GM18511 (cell line): Measurements from ENCODE around the gene PRPF19.

Source experiments
- ATAC-seq: cut with Tn5 transposase; IDR thresholded peaks from one replicate; pipeline ENCODE4 v1.9.1; 2021; ENCODE audit warnings: mild to moderate bottlenecking, moderate library complexity; ENCODE audit not compliant: unreplicated experiment

Gene PRPF19

DNA sequence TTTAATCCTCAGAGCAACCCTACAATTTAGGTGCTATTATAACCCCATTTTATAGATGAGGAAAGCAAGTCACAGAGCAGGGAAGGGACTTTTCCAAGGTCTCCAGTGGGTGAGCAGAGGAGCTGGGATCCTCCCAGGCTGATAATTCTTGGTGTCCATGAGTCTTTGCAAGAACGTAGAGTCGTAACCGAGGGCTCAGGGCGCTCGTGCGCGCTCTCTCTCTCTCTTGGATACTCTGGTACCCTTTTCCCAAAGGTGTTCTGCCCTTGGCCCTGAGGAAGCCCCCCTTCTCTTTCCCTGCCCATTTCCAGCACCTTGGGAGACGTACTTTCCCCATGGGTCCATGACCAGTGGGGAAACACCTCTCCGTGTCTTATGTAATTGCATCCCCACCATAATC lies 44.2 kb downstream of the PRPF19 start:
- ATAC-seq = no peak

- ATAC-seq = no peak
These were observed 45.4 kb downstream of the PRPF19 start for GRCh38 chr11:60860943-60861342.

DNA sequence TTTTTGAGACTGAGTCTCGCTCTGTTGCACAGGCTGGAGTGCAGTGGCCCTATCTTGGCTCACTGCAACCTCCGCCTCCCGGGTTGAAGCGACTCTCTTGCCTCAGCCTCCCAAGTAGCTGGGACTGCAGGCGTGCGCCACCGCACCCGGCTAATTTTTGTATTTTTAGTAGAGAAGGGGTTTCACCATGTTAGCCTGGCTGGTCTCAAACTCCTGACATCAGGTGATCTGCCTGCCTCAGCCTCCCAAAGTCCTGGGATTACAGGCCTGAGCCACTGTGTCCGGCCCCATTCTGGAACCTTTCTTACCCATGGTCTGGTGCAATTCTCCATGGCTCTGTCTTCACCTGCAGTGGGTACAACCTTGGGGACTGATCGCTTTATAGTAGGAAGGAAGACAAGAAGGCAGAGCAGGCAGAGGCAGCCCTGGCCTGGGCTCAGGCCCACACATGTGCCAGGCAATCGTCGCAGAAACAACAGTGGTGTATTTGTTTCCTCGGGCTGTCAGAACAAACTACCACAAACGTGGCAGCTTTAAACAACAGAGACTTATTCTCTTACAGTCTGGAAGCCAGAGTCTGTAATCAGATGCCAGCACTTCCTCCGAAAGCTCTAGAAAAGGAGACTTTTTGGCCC lies 46.7 kb downstream of the PRPF19 start:
- ATAC-seq = no peak

- ATAC-seq = no peak
These were observed 47.5 kb downstream of the PRPF19 start for GRCh38 chr11:60858731-60859464.

DNA sequence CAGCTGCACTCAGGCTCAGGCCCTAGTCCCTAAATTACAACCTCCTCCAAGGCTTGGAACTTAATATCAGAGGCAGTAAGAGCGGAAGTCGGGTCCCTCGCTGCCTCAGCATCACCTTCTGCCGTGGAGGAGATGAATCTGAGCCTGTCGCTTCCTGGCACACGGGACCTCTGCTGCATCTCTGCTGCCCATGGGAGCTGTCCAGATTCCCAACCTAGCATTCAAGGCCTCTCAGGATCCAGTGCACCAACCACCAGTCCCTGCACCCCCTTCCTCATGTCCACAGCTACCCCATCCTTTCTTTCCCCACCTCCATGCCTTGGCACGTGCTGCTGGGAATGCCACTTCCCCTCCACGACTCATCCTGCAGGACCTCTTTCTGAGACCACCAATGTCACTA lies 48.1 kb downstream of the PRPF19 start:
- no peak for ATAC-seq

GRCh38 chr11:60857378-60858232 lies 48.8 kb downstream of the PRPF19 start:
- no peak for ATAC-seq

DNA sequence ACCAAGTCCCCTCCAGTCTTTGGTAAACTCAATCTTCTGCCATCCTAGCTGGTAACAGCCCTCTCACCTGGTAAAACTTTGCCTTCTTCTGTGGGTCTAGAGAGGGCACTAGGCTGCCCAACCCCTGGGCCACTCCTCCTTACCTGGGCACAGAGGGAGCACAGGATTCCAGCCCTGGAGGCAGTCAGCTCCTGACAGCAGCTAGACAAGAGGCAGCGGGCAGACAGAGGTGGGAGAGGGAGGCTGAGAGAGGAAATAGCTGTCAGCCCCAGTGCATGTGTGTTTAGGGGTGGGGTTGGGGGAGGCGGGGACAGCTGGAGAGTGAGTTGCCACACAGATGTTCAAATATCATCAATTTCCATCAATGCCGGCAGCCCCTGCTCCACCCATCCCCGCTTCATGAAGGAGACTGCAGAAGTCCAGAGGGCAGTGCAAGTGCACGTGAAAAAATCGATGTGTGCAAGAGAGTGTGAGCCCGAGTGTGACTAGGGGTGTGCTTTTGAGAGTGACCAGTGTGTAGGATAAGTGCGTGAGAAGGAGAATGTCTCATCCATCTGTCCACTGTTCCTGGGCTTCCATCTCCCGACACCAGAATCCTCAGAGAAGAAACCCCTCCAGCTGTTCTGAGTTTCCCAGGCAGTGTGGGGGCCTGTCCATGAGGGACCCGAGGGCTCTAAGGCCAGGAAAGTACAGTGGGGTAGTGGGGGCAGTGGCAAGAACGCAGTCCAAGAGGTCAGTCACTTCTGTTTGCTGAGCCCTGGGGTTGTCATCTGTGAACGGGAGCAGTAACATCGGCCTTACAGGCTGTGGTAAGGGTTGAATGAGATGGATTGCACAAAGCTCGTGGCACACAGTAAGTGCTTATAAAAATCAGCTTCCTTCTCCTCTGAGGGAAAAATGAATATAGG lies 50.4 kb downstream of the PRPF19 start, which contains the start of gene PTGDR2:
TSS of gene PTGDR2 (minus strand) at position 225 of the 908 bp plus-strand sequence. CDS start 2,228 bp downstream, outside the sequence.
- no peak for ATAC-seq

- ATAC-seq = no peak
These were observed 51.3 kb downstream of the PRPF19 start for GRCh38 chr11:60854847-60855725.

- ATAC-seq = no peak
These were observed 52.1 kb downstream of the PRPF19 start for GRCh38 chr11:60854140-60854846.

- no peak for ATAC-seq
These were observed 53.1 kb downstream of the PRPF19 start for GRCh38 chr11:60852982-60853950.

DNA sequence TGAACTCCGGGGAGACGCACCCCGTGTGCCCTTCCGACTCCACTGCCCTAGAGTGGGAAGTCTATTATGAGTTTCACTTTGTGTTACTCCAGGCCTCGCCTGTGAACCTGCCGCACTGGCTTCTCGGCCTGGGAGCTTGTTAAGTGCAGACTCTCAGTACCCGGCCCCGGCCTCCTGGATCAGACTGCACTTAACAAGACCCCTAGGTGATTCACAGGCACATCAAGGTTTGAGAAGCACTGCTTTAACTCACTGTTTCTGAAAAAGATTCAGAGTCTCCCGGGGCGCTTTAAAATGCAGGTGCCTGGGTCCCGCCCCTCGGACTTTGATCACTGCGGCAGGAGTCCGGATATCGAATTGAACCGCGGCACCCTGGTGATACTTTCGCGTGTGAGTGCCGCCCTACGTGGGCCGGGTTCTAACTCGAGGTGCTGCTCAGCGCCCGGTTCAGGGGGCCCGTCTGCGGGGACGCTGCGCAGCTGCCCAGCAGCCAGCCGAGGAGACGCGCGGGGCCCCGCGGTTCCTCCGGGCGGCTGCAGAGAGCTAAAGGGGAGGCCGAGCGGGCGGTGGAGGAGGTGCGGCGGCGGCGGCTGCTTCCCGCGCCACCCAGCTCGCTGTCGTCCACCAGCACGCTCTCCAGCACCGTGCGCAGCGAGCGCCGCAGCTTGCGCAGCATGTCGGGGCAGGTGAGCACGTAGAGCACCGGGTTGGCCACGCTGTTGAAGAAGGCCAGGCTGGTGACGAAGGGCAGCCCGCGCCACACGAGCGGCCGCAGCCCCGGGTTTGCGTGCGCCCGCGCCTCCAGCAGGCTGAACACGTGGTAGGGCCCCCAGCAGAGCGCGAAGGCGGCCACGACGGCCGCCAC lies 54.0 kb downstream of the PRPF19 start:
- no peak for ATAC-seq

DNA sequence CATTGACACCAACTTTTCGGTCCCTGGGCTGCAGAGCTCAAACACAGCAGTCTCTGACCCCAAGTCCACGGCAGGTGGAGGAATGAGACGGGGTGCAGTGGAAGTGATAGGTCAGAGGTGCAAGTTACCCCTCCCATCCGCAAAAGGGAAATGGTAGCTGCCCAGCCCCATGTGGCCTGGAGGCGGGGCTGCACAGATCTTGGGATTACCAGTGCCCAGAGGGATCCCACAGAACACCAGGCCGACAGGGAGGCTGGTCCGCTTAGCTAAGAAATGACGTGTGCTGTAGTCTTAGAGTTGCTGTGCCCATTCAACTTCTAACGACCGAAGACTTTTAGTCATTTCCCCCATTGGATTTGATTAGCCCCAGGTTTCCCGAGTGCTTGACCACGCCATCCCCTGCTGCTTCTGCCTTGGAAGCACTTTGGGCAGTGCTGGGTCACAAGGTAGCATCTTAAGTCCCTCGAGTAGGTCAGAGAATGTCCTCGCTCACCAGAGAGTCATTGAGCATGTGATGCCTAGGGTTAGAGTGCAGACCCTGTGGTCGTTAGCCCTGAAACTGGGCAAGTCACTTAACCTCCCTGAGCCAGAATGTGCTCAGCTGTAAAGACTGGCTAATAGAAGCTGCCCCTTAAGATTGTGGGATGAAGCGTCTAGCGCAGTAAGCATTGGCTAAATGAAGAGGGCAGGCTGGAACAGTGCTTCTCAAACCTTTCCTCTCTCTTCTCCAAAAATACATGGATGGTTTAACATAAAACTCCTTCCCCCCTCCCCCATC lies 54.9 kb downstream of the PRPF19 start:
- ATAC-seq = no peak

DNA sequence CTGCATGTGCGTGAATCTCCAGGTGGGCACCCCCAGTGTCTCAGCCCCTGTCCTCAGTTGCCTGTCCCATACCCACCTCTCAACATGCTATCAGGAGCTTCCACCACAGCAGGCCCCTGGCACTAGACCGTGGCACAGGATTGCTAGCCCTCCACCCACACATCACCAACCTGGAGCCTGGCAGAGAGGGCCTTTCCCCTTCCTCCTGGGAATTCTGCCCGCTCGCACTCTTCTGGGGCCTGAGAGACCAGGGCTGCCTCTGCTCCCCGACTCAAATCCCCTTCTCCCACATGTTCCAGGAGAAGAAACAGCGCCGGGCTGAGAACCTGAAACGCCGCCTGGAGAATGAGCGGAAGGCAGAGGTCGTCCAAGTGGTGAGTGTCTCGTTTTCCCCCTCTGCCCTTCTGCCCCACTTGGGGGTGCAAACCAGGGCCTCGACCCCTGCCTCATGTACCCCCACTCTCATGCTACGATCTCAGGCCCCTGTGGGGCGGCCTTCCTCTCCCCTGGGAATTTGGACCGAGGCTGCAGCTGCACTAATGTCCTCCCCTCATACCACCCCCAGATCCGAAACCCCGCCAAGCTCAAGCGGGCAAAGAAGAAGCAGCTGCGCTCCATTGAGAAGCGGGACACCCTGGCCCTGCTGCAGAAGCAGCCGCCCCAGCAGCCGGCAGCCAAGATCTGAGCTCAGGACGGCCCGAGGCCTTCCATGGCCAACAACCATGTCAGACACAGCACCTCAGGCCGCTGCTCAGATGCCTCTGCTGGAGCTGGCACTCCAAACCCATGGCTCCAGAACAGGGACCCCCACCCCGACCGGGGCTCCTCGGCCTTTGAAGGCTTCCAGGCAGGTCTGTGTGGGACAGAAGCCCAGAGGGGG lies 56.5 kb downstream of the PRPF19 start:
- ATAC-seq = no peak

DNA sequence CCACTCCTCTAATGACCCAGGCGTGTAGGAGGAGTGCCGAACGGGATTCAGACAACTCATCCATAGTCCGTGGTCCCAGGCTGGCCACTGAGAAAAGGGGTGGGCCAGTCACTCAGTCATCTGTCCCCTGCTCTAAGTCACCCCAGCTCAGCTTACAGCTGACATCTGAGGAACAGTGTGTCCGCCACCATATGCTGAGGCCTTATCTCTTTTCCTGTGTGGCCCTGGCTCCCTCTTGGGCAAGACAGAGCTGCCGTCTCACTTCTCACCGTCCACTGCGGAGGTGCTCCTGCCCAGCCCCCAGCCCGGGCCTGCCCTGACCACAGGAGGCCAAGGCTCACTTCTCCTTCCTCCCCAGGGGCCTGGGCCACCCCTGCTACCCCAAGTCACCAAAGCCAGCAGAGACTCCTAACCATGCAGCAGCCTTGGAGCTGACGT lies 57.7 kb downstream of the PRPF19 start:
- ATAC-seq = no peak

- no peak for ATAC-seq
These were observed 58.5 kb downstream of the PRPF19 start for GRCh38 chr11:60847896-60848295.
